Measurements from ENCODE around the gene NPIPB2.

DNA sequence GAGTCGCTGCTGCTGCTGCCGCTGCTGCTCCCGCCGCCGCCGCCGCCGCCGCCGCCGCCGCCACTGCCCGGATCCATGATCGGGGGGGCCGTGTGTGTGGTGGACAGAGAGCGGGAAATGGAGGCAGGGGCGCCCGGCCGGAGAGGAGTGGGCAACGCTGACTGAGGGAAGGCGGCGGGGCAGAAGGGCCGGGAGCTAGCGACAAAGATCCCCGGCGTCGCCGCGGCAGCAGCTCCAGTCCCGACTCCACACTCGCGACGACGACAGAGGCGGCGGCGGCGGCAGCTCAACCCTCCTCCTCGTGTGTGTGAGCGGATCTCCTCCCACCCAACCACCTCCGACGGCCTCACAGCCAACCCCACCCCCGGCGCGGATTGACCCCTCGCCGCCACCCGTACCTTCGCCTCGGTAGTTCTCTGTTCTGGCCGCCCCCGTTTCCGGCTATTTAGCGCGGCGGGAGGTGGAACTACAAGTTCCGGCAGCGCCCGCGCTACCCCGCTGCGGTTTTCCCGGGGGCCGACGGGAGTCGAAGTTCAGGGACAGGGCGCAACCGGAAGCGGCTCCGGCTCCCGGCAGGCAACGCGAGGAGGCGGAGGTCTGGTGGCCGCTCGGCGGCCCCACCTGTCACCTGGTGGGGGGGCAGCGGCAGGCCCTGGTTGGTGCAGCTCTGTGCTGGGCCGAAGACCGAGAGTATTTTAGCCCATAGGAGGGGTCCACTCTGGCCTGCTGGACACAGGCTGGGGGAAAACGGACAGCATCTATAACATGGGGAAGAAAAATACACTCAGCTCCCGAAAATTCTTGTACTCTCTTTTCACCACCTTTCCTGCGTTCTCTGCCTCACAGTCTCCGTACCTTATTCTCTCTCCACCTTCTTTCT is 26.0 kb downstream of the NPIPB2 start, which contains the start of gene GSPT1:
- no peak for TF ChIP-seq EZH2 (IDR thresholded peaks at IDR 0.05; ENCODE audit: low read length, missing control alignments)
- TF ChIP-seq, protein P1, sequence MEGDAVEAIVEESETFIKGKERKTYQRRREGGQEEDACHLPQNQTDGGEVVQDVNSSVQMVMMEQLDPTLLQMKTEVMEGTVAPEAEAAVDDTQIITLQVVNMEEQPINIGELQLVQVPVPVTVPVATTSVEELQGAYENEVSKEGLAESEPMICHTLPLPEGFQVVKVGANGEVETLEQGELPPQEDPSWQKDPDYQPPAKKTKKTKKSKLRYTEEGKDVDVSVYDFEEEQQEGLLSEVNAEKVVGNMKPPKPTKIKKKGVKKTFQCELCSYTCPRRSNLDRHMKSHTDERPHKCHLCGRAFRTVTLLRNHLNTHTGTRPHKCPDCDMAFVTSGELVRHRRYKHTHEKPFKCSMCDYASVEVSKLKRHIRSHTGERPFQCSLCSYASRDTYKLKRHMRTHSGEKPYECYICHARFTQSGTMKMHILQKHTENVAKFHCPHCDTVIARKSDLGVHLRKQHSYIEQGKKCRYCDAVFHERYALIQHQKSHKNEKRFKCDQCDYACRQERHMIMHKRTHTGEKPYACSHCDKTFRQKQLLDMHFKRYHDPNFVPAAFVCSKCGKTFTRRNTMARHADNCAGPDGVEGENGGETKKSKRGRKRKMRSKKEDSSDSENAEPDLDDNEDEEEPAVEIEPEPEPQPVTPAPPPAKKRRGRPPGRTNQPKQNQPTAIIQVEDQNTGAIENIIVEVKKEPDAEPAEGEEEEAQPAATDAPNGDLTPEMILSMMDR (conservative IDR thresholded peaks at IDR 0.05 in 1 of 2, IDR thresholded peaks at IDR 0.05 in 1 of 2; ENCODE audit: low read depth in 1 of 2, low read length in 2 of 2) = no peak

Measured in fibroblast of lung (primary cell).